Epithelial cell of proximal tubule (primary cell): ENCODE results near the gene URB2. TPM values are rescaled to one million over a fixed set of nuclear protein-coding genes. Genes with fewer than 3 reads are reported as not detected.
"Not testable (repeated sequence)": the region's sequence is repeated elsewhere in the genome, so short reads cannot be mapped to it uniquely, and the experiment has no call there.

Experiments used
- DNase-seq: peaks from one replicate; pipeline ENCODE4 v3.0.0-alpha.2; 2011; ENCODE audit warnings: low read depth
- H3K4me3 ChIP-seq: 2 replicates; pipeline ENCODE4 v1.5.1; 2011; ENCODE audit warnings: low read depth, mild to moderate bottlenecking, low read length
- CTCF ChIP-seq: conservative IDR thresholded peaks from 2 replicates; pipeline ENCODE4 v1.5.1; 2012; ENCODE audit warnings: low read depth, mild to moderate bottlenecking, low read length
- total RNA-seq: library from RNA; depleted of rRNA; stranded (reverse); fragments of >200 nt; gene quantifications from 2 replicates; pipeline ENCODE4 v1.2.3, GENCODE V29; 2015

The URB2 gene
- total RNA-seq, 1 donor from 2014 or later, result 10.3 TPM

- no peak for DNase-seq
- H3K4me3 ChIP-seq, result no peak overlapping the region
- TF ChIP-seq CTCF, result no peak
These were observed 40.7 kb upstream of the URB2 start for GRCh38 chr1:229585338-229585737.

- no peak for TF ChIP-seq CTCF
- H3K4me3 ChIP-seq, result no peak overlapping the region
- no peak for DNase-seq
These were observed 35.9 kb upstream of the URB2 start for GRCh38 chr1:229590119-229590518.

GRCh38 chr1:229593800-229594199 is 32.2 kb upstream of the URB2 start:
- DNase-seq, result no peak
- no peak overlapping the region for H3K4me3 ChIP-seq
- no peak for TF ChIP-seq CTCF

DNA sequence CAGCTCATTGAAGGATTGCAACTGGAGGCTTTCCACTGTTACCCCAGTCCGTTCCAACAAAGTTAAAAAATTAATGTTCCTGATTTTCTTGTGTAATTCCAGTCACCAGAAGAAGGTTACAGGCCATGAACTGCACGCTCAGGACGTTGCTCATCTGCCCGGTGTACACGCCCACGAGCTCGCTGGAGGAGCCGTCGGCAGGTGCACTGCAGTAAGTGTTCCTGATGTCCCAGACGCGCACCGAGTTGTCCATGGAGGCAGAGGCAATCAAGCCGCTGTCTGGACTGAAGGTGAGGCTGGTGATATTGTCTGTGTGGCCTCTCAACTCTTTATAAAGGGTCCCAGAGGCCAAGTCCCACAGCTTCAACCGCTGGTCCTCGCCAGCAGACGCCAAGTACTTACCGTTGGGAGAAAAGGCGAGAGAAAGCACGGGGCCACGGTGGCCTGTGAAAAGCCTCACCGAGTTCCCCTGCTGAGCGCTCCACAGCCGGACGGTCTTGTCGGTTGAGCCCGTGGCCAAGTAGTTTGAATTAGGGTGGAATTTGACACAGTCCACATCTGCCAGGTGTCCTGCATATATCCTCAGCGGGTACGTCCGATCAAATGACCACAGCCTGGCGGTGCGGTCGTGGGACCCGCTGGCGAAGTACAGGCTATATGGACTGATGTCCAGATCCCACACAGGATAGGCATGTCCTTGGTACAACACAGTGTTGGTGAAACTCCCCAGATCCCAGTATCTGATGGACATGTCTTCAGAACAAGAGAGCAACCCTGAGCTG is 31.6 kb upstream of the URB2 start:
- no peak for DNase-seq
- H3K4me3 ChIP-seq, result no peak overlapping the region
- TF ChIP-seq CTCF, result no peak

- DNase-seq, H3K4me3 ChIP-seq: not testable (repeated sequence)
These were observed 30.2 kb upstream of the URB2 start for GRCh38 chr1:229595876-229596275.

GRCh38 chr1:229596925-229597699 is 28.9 kb upstream of the URB2 start:
- H3K4me3 ChIP-seq, result no peak overlapping the region
- no peak for DNase-seq
- TF ChIP-seq CTCF, result no peak

DNA sequence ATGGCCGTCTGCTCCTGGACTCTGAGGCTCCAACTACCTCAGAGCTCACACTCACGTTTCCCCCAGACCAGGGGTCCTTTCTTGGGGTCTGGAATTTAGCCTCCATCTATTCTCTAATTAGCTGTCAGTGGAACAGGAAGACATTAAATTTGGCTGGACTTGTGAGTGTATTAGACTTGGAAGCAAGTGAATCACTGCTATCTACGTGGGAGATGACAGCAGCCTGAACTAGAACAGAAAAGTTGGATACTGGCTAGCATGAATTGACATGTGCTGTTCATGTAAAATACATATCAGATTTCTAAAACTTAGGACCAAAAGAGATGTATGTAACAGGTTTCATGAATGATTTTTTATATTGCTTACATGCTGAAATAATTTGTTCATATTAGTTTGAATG is 28.2 kb upstream of the URB2 start:
- no peak overlapping the region for H3K4me3 ChIP-seq
- DNase-seq, result no peak
- TF ChIP-seq CTCF, result no peak
